C4-2B (cell line): ENCODE data around the gene IQCE.

Source experiments
- ZFX ChIP-seq: fragments of 450-650 bp; IDR thresholded peaks from 2 replicates; pipeline ENCODE4 v1.6.1; 2017
- TF ChIP-seq, protein P1 (sequence below): fragments of 450-650 bp; conservative IDR thresholded peaks from 2 replicates; pipeline ENCODE4 v1.5.1; 2017; ENCODE audit warnings: mild to moderate bottlenecking

DNA sequence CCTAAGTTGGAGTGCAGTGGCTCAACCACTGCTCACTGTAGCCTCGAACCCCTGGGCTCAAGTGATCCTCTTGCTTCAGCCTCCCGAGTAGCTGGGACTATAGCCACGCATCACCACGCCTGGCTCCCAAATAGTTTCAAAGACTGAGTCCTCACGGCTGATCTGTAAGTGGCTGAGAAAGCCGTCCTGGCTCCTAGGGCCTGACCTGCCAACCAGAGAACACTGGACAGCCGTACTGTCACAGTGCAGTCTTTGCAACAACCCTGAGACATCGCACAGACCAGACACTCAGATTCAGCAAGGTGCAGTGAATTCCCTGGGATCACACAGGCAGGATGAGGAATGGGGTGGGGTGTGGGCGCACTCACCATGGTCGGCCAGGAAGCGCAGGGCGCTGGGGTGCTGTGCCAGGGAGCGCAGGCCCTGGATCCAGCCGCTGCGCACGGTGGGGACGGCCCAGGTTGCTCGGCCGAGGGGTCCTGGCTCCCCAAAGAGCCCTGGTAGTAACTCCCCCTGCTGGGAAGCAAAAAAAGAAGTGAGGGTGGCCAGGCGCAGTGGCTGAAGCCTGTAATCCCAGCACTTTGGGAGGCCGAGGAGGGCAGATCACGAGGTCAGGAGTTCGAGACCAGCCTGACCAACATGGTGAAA, 14.1 kb upstream of the IQCE start:
- TF ChIP-seq, protein P1, sequence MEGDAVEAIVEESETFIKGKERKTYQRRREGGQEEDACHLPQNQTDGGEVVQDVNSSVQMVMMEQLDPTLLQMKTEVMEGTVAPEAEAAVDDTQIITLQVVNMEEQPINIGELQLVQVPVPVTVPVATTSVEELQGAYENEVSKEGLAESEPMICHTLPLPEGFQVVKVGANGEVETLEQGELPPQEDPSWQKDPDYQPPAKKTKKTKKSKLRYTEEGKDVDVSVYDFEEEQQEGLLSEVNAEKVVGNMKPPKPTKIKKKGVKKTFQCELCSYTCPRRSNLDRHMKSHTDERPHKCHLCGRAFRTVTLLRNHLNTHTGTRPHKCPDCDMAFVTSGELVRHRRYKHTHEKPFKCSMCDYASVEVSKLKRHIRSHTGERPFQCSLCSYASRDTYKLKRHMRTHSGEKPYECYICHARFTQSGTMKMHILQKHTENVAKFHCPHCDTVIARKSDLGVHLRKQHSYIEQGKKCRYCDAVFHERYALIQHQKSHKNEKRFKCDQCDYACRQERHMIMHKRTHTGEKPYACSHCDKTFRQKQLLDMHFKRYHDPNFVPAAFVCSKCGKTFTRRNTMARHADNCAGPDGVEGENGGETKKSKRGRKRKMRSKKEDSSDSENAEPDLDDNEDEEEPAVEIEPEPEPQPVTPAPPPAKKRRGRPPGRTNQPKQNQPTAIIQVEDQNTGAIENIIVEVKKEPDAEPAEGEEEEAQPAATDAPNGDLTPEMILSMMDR: no peak
- TF ChIP-seq ZFX: no peak
